Thoracic aorta (tissue), 2 donors: ENCODE results near the gene ARAP2. TPM values are rescaled to one million over a fixed set of nuclear protein-coding genes. Genes with fewer than 3 reads are reported as not detected.

Source experiments
- ATAC-seq: fragments of 150-250 bp; one replicate; pipeline ENCODE4 v1.8.0; 2017; ENCODE audit warnings: low read depth; ENCODE audit not compliant: insufficient number of reproducible peaks, low FRiP score
- DNase-seq: peaks from one replicate; pipeline ENCODE4 v3.0.0-alpha.2; 2020; ENCODE audit warnings: low spot score
- H3K27ac ChIP-seq, 2 donors: fragments of 200-600 bp; sonication (generic); 1 replicate in 1 of 2; 2 replicates in 1 of 2; pipeline ENCODE4 v1.5.1; 2016; ENCODE audit warnings: mild to moderate bottlenecking in 2 of 2, moderate library complexity in 2 of 2
- H3K27me3 ChIP-seq: fragments of 200-600 bp; sonication (generic); replicated peaks from 2 replicates; pipeline ENCODE4 v1.6.0; 2016; ENCODE audit warnings: mild to moderate bottlenecking; ENCODE audit not compliant: insufficient read depth
- H3K36me3 ChIP-seq: fragments of 200-600 bp; sonication (generic); one replicate; pipeline ENCODE4 v1.5.1; 2016
- H3K4me1 ChIP-seq, 2 donors: fragments of 200-600 bp; sonication (generic); 1 replicate in 1 of 2; 2 replicates in 1 of 2; pipeline versions ENCODE4 v1.5.1 to v1.6.0; 2016; ENCODE audit warnings: low read depth in 2 of 2, mild to moderate bottlenecking in 1 of 2; ENCODE audit not compliant: control insufficient read depth in 1 of 2
- H3K4me3 ChIP-seq: fragments of 200-600 bp; sonication (generic); 2 replicates; pipeline ENCODE4 v1.5.1; 2016; ENCODE audit warnings: mild to moderate bottlenecking
- H3K9me3 ChIP-seq: fragments of 200-600 bp; sonication (generic); 2 replicates; pipeline ENCODE4 v1.5.1; 2016
- total RNA-seq, 2 donors: library from RNA; depleted of rRNA; stranded (reverse); fragments of >200 nt; gene quantifications; one replicate each; pipeline versions ENCODE4 v1.1.0 to v1.2.3, GENCODE V29; 2016
- TF ChIP-seq, protein P1 (sequence below): fragments of 200-600 bp; sonication (generic); IDR thresholded peaks from one replicate; pipeline ENCODE4 v1.5.1; 2019; ENCODE audit warnings: antibody characterized with exemption

The ARAP2 gene
- total RNA-seq, 2 donors from 2014 or later = 8.3 to 25.3 TPM

DNA sequence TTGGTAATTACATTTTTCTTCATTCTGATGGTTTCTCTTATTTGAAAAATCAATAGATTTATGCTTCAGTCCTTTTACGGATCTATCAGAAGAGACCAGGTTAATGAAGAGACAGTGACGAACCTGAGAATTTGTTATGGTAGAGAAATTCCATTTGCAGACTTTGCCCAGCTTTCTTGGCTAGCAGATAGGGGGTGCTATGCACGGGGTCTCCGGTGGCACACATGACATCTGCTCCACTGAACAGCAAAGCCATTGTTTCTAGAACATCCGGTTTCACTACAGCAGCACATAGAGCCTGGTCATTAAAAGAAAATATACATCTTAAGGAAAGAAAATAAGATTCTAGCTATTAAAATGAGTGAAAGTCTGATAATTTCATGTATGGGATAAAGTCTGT is 85.1 kb downstream of the ARAP2 start:
- no peaks in the 10 kb centered on the region for H3K27me3 ChIP-seq
- no peaks in the 10 kb centered on the region for H3K36me3 ChIP-seq
- H3K27ac ChIP-seq = no peak overlapping the region
- no peaks in the 10 kb centered on the region for H3K9me3 ChIP-seq
- ATAC-seq (no peak), DNase-seq (no peak)
- no peak overlapping the region for H3K4me3 ChIP-seq
- TF ChIP-seq, protein P1, sequence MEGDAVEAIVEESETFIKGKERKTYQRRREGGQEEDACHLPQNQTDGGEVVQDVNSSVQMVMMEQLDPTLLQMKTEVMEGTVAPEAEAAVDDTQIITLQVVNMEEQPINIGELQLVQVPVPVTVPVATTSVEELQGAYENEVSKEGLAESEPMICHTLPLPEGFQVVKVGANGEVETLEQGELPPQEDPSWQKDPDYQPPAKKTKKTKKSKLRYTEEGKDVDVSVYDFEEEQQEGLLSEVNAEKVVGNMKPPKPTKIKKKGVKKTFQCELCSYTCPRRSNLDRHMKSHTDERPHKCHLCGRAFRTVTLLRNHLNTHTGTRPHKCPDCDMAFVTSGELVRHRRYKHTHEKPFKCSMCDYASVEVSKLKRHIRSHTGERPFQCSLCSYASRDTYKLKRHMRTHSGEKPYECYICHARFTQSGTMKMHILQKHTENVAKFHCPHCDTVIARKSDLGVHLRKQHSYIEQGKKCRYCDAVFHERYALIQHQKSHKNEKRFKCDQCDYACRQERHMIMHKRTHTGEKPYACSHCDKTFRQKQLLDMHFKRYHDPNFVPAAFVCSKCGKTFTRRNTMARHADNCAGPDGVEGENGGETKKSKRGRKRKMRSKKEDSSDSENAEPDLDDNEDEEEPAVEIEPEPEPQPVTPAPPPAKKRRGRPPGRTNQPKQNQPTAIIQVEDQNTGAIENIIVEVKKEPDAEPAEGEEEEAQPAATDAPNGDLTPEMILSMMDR = no peak
- H3K4me1 ChIP-seq = no peaks in the 10 kb centered on the region

DNA sequence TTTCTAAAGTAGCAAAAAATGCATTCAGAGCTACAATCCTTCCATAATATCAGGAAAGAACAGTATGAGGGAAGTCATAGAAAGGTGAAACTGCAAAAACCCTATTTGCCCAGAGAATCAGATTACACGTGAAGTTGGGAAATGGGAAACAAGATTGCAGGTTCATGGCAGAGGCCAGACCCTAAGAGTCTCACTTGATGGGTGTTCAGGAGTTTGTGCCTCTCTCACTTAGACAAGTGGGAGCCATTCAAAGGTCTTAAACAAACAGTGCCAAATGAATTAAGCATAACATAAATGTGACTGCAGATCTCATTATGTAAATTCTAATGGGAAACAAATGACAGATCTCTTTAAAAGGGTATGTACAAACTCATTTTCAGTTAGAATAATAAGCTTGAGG is 91.6 kb downstream of the ARAP2 start:
- no peaks in the 10 kb centered on the region for H3K4me1 ChIP-seq
- TF ChIP-seq, protein P1 = no peak
- H3K9me3 ChIP-seq = no peaks in the 10 kb centered on the region
- DNase-seq = no peak
- ATAC-seq = no peak
- no peak overlapping the region for H3K4me3 ChIP-seq
- H3K27ac ChIP-seq = no peak overlapping the region
- H3K36me3 ChIP-seq = no peaks in the 10 kb centered on the region
- H3K27me3 ChIP-seq = no peaks in the 10 kb centered on the region

DNA sequence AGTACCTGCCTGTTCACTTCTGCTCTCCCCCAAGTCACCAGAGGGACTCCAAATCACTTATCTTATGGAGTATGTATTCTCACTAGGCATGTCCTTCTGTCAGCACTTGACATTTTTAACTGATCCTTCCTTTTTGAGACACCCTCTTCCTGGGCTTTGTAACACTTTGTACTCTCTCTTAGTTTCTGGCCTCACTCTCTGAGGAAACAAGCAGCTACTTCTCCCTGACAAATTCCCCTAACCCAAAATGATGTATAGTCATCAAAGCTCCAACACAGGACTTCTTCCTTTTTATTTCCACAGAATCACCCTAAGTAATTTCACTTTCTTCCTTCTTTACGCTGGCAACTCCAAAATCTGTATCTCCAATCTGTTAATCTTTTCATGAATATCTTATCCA is 101.8 kb downstream of the ARAP2 start:
- TF ChIP-seq, protein P1 = no peak
- Histone ChIP-seq H3K36me3 (no peaks in the 10 kb centered on the region), H3K27me3 (no peaks in the 10 kb centered on the region), H3K27ac (no peak overlapping the region), H3K9me3 (no peaks in the 10 kb centered on the region), H3K4me1 (no peaks in the 10 kb centered on the region), H3K4me3 (no peak overlapping the region)
- DNase-seq = no peak
- ATAC-seq = no peak

DNA sequence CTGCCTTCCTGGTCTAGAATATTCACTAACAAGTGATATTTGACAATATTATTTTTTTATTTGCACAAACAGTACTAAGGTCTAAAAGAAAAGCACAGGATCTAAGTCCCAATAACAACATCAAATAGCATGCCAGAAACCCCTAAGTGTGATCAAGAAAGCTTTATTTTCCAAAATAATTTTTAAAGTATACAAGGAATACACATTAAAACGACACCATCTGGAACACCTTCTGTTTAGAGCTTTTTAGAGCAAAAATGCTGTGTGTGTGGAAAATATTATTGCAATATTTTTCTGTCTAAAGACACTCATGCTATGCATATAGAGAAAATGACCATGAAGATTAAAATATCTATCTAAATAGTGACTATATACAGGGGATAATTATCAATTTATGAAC is 103.1 kb downstream of the ARAP2 start:
- no peaks in the 10 kb centered on the region for H3K4me1 ChIP-seq
- TF ChIP-seq, protein P1 = no peak
- no peaks in the 10 kb centered on the region for H3K9me3 ChIP-seq
- H3K36me3 ChIP-seq = no peaks in the 10 kb centered on the region
- H3K27ac ChIP-seq = no peak overlapping the region
- no peak for ATAC-seq
- H3K4me3 ChIP-seq = no peak overlapping the region
- H3K27me3 ChIP-seq = no peaks in the 10 kb centered on the region
- no peak for DNase-seq

- TF ChIP-seq, protein P1 = no peak
- no peak overlapping the region for H3K4me3 ChIP-seq
- H3K4me1 ChIP-seq = no peaks in the 10 kb centered on the region
- H3K27me3 ChIP-seq = no peaks in the 10 kb centered on the region
- no peak for DNase-seq
- no peak overlapping the region for H3K27ac ChIP-seq
- no peak for ATAC-seq
- no peaks in the 10 kb centered on the region for H3K36me3 ChIP-seq
- no peaks in the 10 kb centered on the region for H3K9me3 ChIP-seq
These were observed 103.9 kb downstream of the ARAP2 start for GRCh38 chr4:36140421-36140820.
